Transverse colon (tissue), 3 donors: Measurements from ENCODE around the gene ARNT2.

ENCODE experiments used
- POLR2A ChIP-seq: fragments of 450-650 bp; IDR thresholded peaks from one replicate; pipeline ENCODE4 v1.6.1; 2016; ENCODE audit warnings: antibody characterized with exemption, mild to moderate bottlenecking, moderate library complexity
- TF ChIP-seq, protein P1 (sequence below), 5 experiments: fragments of 200-600 bp in 3 of 5; fragments of 450-650 bp in 2 of 5; sonication (generic) in 3 of 5; IDR thresholded peaks; 1 replicate in 2 of 5; 2 replicates in 3 of 5; pipeline ENCODE4 v1.5.1; 2016 to 2017; ENCODE audit warnings: antibody characterized with exemption in 5 of 5, inconsistent platforms in 3 of 5, mild to moderate bottlenecking in 2 of 5, moderate library complexity in 1 of 5

DNA sequence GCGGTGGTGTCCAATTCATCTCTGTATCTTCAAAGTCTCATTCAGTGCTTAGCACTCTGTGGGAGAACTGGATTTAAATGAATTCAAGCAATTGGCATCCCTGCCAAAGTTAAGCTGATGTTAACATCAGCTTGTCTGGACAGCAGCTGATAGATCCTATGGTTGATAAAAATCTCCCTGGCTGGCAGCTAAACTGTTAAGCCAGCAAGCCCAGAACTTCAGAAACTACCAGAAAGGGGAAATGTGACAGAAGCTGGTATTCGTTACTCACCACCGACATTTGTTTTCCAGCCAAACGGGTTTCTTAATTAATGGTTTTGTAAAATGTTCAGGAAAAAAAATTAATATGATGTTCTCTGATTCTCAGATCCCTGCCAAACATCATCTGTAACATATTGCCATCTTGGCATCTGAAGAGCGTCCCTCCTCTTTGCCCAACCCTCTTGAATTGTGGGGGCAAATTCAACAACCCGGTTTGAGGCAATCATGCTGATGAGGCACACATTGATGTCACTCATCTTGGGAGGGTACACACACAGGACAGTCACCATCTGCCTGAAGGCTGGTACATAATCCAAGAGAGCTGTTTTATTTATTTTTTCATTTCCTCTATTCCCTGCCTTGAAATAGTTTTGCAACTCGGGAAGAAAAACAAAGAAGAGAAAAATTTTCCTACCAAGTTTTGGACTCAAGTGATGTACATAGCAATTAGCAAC, 214.7 kb downstream of the ARNT2 start:
- no peak for TF ChIP-seq POLR2A
- TF ChIP-seq, protein P1, sequence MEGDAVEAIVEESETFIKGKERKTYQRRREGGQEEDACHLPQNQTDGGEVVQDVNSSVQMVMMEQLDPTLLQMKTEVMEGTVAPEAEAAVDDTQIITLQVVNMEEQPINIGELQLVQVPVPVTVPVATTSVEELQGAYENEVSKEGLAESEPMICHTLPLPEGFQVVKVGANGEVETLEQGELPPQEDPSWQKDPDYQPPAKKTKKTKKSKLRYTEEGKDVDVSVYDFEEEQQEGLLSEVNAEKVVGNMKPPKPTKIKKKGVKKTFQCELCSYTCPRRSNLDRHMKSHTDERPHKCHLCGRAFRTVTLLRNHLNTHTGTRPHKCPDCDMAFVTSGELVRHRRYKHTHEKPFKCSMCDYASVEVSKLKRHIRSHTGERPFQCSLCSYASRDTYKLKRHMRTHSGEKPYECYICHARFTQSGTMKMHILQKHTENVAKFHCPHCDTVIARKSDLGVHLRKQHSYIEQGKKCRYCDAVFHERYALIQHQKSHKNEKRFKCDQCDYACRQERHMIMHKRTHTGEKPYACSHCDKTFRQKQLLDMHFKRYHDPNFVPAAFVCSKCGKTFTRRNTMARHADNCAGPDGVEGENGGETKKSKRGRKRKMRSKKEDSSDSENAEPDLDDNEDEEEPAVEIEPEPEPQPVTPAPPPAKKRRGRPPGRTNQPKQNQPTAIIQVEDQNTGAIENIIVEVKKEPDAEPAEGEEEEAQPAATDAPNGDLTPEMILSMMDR (IDR thresholded peaks at IDR 0.05) = no peak
